Measurements from ENCODE around the gene TMEM259. TPM values are rescaled to one million over a fixed set of nuclear protein-coding genes. Genes with fewer than 3 reads are reported as not detected.
A peak's percentile ranks its signal among the peaks of the same experiment; 100 is the strongest.

The TMEM259 gene
- total and polyA plus RNA-seq, 2 of the 13 experiments (the other 11 are each of a cell fraction or from before 2014, with no cell fraction given), result 64.7 to 164 TPM

- WGBS (ENCODE audit: low lambda C conversion rate), result 97% methylated on average over 11 of the region's 11 CpGs
- 0 out of 2 replicates have a peak, but pooled peaks have one; percentile 18 for TF ChIP-seq ZNF572 (CRISPR knock-in tag; IDR thresholded peaks at IDR 0.05)
- no peak for TF ChIP-seq PRMT3 (CRISPR knock-in tag; IDR thresholded peaks at IDR 0.05; ENCODE audit: borderline replicate concordance, low read depth)
- H3K27me3 ChIP-seq (ENCODE audit: control insufficient read depth in 1 of 2, insufficient read depth in 2 of 2, low read length in 2 of 2), result no peaks in the 10 kb centered on the region
- H4K20me1 ChIP-seq (ENCODE audit: insufficient read depth, low read length), result no peaks in the 10 kb centered on the region
- peak overlapping the region; percentile 38 for H3K27ac ChIP-seq (ENCODE audit: extremely low read length, insufficient read depth, low read length)
- no TSS peak for BruUV-seq (replicated peaks)
- no peak overlapping the region for H3K4me3 ChIP-seq (replicated peaks in 1 of 3; ENCODE audit: insufficient read depth in 1 of 3, low read depth in 2 of 3, low read length in 3 of 3)
- CTCF ChIA-PET (ENCODE audit: low intra/inter-chr PET ratio, low total read pairs), result no interaction called here
- H2AFZ ChIP-seq (ENCODE audit: low read length), result no peak overlapping the region
- ATAC-seq (no peak), DNase-seq (ENCODE audit: low spot score) (no peak), FAIRE-seq (no peak)
- peaks cover 32% of the 10 kb centered on the region for H3K79me2 ChIP-seq (ENCODE audit: insufficient read depth, low read length)
- no peak overlapping the region for H3K9ac ChIP-seq (ENCODE audit: insufficient read depth, low read depth, low read length)
- H3K36me3 ChIP-seq (replicated peaks in 1 of 2; ENCODE audit: control insufficient read depth in 1 of 2, insufficient read depth in 2 of 2, low read length in 2 of 2), result peaks cover 26 to 65% of the 10 kb centered on the region in 2 experiments; a peak in 4 of 5 replicates
- in situ Hi-C loops (cut with HindIII; ENCODE audit: extremely low pct_ligation_motif_present, low pct_unique_long_range_greater_than_20kb) (loop anchor here (5.0 kb wide), 1 partner anchor 36 kb away; the partner anchor contains the start of gene ARID3A), intact Hi-C loops (cut with micrococcal nuclease; ENCODE audit: unreplicated experiment) (no loop called here)
- POLR2A ChIA-PET, result no interaction called here
- H3K4me2 ChIP-seq (ENCODE audit: low read depth, low read length), result no peak overlapping the region
- peaks cover 48% of the 10 kb centered on the region for H3K4me1 ChIP-seq (ENCODE audit: insufficient read depth, low read length)
- H3K9me3 ChIP-seq (ENCODE audit: low read length), result no peaks in the 10 kb centered on the region
These were observed 57.4 kb downstream of the TMEM259 start for GRCh38 chr19:963486-963951.

GRCh38 chr19:962683-963400, 58.1 kb downstream of the TMEM259 start:
- DNase-seq (ENCODE audit: low spot score), result no peak
- Histone ChIP-seq H4K20me1 (ENCODE audit: insufficient read depth, low read length) (no peaks in the 10 kb centered on the region), H3K4me3 (replicated peaks in 1 of 3; ENCODE audit: insufficient read depth in 1 of 3, low read depth in 2 of 3, low read length in 3 of 3) (no peak overlapping the region), H3K27ac (ENCODE audit: extremely low read length, insufficient read depth, low read length) (peak overlapping the region; percentile 38), H2AFZ (ENCODE audit: low read length) (no peak overlapping the region), H3K9ac (ENCODE audit: insufficient read depth, low read depth, low read length) (no peak overlapping the region), H3K79me2 (ENCODE audit: insufficient read depth, low read length) (peaks cover 33% of the 10 kb centered on the region), H3K9me3 (ENCODE audit: low read length) (no peaks in the 10 kb centered on the region), H3K36me3 (replicated peaks in 1 of 2; ENCODE audit: control insufficient read depth in 1 of 2, insufficient read depth in 2 of 2, low read length in 2 of 2) (peaks cover 23 to 62% of the 10 kb centered on the region in 2 experiments; a peak in 4 of 5 replicates), H3K4me1 (ENCODE audit: insufficient read depth, low read length) (peaks cover 51% of the 10 kb centered on the region), H3K4me2 (ENCODE audit: low read depth, low read length) (no peak overlapping the region), H3K27me3 (ENCODE audit: control insufficient read depth in 1 of 2, insufficient read depth in 2 of 2, low read length in 2 of 2) (no peaks in the 10 kb centered on the region)
- BruUV-seq (replicated peaks), result no TSS peak
- ATAC-seq, result no peak
- in situ Hi-C loops (cut with HindIII; ENCODE audit: extremely low pct_ligation_motif_present, low pct_unique_long_range_greater_than_20kb), result loop anchor here (5.0 kb wide), 1 partner anchor 36 kb away; the partner anchor contains the start of gene ARID3A
- CTCF ChIA-PET (ENCODE audit: low intra/inter-chr PET ratio, low total read pairs), result interaction anchor here (1.8 kb wide), 1 partner anchor 41 kb away, joined by 4 read pairs; no protein-coding TSS in a partner anchor
- intact Hi-C loops (cut with micrococcal nuclease; ENCODE audit: unreplicated experiment), result no loop called here
- POLR2A ChIA-PET, result interaction anchor here (1.2 to 4.6 kb wide), 4 partner anchors 8 to 39 kb away, joined by 6 to 49 read pairs (median 23); no protein-coding TSS in a partner anchor
- FAIRE-seq, result no peak
- WGBS (ENCODE audit: low lambda C conversion rate), result 93% methylated on average over 31 of the region's 31 CpGs
- no peak for TF ChIP-seq MXD1 (CRISPR knock-in tag; IDR thresholded peaks at IDR 0.05)
- no peak for TF ChIP-seq ZNF276 (CRISPR knock-in tag; IDR thresholded peaks at IDR 0.05; ENCODE audit: low read depth)
- TF ChIP-seq ZBTB2 (CRISPR knock-in tag; IDR thresholded peaks at IDR 0.05; ENCODE audit: low read depth), result no peak
- TF ChIP-seq ZNF547 (CRISPR knock-in tag; IDR thresholded peaks at IDR 0.05), result no peak
- TF ChIP-seq GATA4 (IDR thresholded peaks at IDR 0.05; ENCODE audit: borderline replicate concordance, low read depth), result no peak
- TF ChIP-seq ZNF75D (CRISPR knock-in tag; IDR thresholded peaks at IDR 0.05; ENCODE audit: borderline replicate concordance), result no peak
- TF ChIP-seq AGO2 (optimal IDR thresholded peaks at IDR 0.05; ENCODE audit: low read depth, low read length), result peak; percentile 61
- no peak for TF ChIP-seq PITX1 (CRISPR knock-in tag; IDR thresholded peaks at IDR 0.05)
- TF ChIP-seq ZNF644 (CRISPR knock-in tag; IDR thresholded peaks at IDR 0.05; ENCODE audit: low read depth), result no peak

Measured in HepG2 (cell line).